Activated CD4-positive, alpha-beta T cell treated with anti-CD3 and anti-CD28 coated beads for 4 hours (primary cell): ENCODE data around the gene TEN1.
"Not testable (repeated sequence)": the region's sequence is repeated elsewhere in the genome, so short reads cannot be mapped to it uniquely, and the experiment has no call there.

Experiments used
- DNase-seq, 2 donors: peaks; one replicate each; pipeline ENCODE4 v3.0.0-alpha.2; 2020

The TEN1 gene, protein sequence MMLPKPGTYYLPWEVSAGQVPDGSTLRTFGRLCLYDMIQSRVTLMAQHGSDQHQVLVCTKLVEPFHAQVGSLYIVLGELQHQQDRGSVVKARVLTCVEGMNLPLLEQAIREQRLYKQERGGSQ

DNA sequence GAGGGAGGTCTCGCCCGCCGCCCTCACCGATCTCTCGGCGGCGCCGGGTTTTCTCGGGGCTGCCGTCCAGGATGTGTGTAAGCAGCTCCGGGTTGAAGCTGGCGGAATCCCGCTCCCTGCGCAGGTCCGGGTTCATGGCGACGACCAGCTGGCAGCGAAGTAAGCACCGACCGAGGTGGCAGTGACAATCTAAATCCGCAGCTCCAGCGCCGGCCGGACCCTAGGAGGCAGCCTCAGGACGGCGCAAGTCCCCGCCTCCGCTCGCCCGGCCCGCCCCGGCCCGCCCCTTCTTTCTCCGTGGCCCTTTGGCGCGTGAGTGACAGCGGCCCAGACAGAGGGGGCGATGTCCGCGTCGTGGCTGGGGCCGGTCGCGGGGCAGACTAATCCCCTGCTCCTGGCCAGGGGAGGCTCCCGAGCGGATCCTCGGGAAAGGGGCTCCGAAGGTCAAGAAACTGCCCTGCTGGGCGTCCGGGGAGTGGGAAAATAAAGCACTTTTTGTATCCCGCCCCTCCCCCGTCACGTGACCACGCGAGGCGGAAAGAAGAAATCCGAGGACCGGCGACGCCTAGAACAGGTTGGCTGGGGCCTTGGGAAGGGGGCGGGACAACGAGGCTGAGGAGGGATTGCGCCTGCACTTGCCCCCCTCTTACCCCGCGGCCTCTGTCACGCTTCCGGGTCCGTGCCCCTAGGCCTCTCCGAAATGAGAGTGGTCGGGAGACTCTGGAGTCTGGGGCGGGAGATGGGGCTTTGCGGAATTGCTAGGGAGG, at the start of gene TEN1, which contains the start of gene ACOX1:
TSS of gene TEN1 (plus strand) at position 303 of the 767 bp plus-strand sequence. CDS start 6,953 bp downstream, outside the sequence.
TSS of gene ACOX1 (minus strand) at position 229 of the 767 bp plus-strand sequence. CDS start at position 136, 93 bp downstream.
- peak; percentile 94 to 95 for DNase-seq

DNA sequence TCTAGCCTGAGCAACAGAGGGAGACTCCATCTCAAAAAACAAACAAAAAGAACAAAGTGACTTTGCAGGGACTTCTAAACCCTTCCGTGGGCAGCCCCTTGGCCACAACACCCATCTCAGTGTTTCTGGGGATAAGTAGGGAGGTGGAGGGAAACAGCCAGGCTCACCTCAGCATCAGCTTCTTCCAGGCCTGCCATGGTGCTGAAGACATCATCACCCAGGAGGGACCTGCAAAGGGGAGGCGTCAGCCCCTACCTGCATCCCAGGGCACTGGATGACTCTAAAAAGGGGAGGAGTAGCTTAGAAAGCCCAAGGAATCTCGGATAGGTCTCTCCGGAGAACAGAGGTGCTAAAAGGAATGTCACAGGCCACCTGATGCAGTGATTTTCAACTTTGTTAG, 48.0 kb upstream of the TEN1 start:
- DNase-seq: no peak

DNA sequence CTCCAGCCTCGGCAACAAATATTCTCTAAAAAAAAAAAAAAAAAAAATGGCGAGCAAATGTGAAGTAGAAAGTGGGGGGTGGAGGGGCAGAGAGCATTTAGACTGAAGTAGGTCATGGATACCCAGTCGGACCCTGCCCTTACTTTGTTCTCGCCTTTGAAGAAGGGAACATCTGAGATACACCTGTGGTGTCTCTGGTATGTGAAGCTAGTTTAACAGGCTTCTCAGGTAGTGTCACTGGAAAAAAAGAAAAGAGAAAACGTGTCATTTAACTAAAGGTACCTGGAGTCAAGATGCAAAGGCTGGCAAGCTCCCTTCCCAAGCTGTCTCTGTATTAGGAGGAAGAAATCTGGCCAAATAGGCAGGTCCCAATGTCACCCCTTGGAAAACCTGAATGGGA, 46.2 kb upstream of the TEN1 start:
- no peak for DNase-seq

DNA sequence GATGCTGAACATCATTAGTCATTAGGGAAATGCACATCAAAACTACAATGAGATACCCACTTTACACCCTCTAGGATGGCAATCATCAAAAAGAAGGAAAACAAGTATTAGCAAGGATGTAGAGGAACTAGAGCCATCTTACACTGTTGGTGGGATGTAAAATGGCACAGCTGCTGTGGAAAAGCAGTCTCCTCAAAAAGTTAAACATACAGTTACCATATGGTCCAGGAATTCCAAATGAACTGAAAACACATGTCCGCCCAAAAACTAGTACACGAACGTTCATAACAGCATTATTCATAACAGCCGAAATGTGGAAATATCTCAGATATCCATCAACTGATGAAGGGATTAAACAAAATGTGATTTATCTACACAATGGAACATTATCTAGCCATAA, 45.2 kb upstream of the TEN1 start:
- no peak for DNase-seq

DNA sequence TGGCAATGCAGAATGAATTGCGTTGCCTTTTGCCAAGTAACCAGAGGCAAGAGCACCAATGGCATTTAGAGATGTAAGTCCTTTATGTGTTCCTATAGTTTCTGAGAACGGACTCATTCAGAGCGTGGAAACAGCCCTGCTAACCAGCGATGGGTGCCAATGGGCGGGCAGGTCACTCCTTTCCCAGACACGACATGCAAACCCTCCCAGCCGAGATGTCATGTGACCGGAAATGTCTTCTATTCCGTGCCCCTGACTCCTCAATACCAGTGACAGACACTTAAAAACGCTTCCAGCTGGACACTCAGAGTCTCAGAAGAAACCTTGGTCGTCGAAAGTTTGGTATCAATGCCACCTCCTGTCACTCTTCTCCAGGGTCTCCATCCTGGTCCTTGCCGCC, 41.4 kb upstream of the TEN1 start:
- no peak for DNase-seq

DNA sequence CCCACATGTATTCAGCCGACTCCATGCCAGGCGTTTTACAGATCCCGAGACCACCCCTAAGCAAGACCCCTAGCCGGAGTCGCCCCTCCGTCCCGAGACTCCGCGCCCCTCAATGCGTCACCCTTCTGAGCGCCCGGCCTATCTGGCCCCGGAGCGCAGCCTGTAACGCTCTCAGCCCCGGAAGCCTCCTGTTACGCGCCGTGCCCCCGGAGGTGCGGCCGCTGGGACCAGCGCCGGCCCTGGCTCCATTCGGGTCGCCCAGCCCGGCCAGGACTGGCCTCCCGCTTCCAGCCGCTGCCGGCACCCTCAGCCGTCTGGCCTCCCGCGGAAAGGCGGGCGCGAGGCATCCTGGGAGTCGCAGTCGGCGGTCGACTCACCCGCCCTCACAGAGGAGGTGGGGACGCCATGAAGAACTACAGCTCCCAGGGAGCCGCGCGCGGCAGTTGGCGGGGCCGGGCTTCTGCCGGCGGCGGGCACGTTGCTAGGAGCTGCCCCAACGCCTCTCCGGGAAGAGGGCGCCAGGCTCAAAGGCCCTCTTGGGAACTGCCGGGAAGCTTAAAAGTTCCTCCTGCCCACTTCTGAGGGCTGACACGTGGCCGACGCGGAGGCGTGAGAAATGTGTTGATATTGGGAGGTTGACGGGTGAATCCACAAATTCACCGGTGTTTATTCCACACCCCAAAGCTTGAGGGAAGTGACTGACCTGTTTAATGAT, 38.2 kb upstream of the TEN1 start, which contains the start of gene FBF1:
TSS of gene FBF1 (minus strand) at position 316 of the 715 bp plus-strand sequence. CDS start 2,893 bp downstream, outside the sequence.
- DNase-seq: peak; percentile 85 to 86

DNA sequence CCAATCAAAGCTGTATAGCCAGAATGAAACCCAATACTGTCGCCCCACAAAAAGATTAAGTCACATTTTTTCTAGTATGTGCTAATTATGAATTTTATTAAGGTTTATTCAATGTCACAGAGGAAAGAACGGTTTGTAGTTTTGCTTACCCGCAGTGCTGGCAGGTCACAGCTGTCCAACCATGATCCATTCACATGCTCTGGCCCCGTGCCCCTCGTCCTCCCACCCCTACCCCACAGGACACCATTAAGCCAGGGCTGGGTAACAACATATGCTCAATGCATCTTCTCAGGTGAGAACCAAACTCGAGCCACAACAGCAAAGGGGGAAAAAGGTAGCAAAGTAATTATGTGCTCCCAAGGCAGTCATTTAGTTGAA, 37.6 kb upstream of the TEN1 start:
- no peak for DNase-seq

DNA sequence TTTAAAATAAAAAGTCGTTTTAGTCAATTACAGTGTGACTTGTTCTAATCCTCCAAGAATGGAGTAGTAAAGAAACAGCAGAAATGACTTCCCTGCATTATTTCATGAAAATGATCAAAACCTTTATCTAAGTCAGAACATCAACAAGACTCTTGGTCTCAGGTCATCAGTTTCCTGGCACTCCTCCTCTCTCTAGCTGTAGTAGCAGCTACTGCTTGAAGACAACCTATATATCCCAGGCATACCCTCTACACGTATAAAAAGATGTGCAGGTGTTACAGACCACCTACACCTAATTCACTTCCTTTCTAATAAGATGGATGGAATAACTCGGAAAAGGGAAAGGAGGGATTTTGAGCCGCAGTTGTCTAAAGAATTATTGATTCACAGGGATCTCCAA, 36.6 kb upstream of the TEN1 start:
- DNase-seq: no peak

DNA sequence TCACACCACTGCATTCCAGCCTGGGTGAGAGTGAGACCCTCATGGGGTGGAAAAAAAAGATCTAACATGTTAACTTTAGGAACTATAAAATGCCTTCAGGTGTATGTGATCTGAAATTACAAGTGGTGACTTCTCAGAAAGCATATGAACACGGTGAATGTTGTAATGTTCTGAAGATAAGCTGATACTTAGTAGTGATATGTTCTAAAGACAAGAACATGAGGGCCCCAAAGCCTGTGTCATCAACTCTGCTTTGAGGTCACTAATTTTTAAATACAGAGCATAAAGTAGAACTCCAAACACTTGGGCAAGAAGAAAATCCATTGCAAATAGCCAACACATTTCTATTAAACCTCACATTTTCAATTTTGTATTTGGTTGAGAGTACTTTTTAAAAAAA, 35.5 kb upstream of the TEN1 start:
- no peak for DNase-seq

DNA sequence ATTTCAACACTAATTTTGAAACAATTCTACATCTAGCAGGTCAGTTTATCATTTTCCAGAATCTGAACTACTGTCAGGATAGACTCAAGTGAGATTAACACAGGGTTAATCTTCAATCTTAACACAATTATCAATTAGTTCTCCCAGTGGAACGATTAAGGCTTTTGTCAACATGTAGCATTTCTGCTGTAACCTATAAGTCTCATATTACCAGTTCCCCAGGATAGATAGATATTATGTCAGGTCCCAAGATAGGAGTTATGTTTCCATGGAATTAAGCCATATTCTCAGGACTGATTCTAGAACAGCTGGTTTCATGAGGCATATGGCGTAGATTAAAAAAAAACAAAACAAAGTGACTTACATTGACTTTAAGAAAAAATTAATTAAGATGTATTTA, 33.8 kb upstream of the TEN1 start:
- DNase-seq: no peak

DNA sequence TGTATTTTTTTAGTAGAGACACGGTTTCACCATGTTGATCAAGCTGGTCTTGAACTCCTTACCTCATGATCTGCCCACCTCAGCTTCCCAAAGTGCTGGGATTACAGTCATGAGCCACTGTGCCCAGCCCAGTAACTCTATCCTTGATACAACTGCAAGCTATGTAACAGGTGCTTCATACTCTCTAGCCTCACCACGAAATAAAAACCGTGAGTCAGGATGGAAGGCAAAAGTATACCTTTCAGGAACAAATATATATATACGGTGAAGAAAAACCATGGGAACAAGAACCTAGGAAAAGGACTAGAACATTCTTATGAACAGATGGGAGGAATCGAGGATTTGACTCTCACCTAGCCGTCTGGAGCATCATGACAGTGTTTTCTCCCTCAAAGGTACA, 28.6 kb upstream of the TEN1 start:
- DNase-seq: no peak

DNA sequence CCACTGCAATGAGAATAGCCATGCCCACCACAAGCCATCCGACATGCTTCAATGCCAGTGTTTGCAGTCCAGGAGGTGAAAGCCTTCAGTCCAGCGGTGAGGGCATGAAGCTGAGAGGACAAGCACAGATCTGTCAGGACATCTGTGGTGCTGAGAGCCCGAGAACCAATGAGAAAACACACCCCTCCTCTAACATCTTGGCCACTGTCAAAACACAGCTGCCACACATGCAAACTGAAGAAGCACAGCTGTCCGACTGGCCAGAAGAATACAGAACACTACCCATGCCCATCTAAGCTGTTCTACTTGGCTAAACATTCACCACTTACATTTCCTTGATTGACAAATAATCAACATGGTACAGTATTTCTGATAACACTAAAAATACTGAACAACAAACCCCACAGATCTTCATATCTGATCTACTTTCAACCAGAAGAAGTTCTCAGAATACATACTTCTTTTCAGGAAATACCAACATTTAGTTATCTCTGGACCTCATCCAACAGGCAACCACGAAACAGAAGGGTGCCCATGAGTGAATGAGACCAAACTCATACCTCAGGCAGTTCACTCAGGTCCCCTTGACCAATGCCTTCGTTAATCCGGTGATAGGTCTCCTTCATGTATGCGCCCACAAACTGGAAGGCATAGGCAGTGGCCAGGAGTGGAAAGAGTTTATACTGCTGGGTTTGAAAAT, 28.0 kb upstream of the TEN1 start:
- no peak for DNase-seq

DNA sequence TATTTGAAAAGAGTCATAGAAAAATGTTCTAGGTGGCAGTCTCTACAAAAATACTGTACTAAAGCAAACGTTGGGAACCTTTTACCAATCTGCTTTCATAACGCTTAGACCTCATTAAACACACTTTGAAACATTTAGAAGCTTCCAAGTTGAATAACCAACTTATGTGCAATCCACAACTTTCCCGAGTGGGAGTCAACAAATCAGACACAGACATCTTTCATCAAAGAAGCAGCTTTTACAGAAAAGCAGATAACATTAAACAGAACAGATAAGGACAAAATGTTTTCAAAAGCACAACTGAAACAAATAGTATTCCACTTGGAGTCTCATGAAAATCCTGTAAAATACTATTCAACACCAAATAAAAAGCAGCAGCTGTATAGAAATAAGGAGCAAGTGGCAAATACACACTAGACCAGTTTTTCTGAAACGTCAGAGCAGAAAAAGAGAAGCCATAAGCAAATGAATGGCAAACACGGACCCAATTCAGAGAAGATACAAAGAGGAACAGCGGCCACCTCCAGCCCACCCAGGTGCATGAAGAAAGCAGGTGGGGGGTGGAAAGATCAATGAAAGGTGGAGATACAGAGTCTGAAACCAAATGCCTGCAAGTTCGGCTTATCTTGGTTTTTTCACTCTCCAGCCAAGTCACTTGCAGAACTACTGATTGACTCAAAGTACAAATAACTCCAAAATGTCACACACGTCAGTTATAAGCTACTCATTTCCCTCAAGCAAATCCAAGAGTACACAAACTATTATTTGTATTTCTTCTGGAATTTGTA, 19.8 kb upstream of the TEN1 start:
- no peak for DNase-seq

DNA sequence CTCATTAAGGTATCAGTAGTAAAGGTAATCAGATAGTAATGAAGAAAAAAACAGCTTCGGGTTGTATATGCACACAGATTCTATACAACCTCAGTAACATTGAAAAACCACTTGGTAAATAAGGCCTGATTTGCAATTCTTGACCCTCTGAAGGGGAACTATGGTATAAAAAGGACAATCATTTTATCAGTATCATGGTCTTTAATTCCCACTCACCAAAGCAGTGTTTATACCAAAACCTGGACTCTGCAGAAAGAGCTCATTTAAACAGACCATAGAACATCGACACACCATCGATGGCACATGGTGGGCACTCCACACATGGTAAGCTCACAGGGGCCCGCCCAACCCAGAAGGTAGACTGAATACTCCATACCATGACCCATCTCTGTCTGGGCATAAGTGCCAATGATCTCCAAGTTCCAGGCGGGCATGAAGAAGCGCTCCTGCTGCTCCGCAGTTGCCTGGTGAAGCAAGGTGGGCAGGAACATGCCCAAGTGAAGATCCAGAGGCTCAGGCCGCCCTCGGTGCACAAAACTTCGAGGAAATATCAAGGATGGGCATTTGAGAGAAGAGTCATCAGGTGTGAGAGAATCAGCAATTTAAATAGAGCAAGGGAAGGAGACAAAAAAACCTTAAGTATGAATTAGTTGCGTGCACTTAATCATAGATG, 19.1 kb upstream of the TEN1 start:
- DNase-seq: no peak

DNA sequence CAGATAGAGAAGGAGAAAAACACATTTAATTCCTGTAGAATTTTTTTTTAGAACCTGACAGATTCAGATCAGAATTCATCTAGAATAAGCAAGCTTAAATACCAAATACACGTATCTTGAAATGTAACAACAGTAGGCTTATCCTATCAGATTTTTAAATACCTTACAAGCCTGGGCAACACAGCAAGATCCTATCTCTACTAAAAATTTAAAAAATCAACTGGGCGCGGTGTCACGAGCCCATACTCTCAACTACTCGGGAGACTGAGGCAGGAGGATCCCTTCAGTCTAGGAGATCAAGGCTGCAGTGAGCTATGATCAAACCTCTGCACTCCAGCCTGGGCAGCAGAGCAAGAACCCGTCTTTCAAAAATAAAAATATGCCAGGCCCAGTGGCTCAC, 13.6 kb upstream of the TEN1 start:
- DNase-seq: no peak

DNA sequence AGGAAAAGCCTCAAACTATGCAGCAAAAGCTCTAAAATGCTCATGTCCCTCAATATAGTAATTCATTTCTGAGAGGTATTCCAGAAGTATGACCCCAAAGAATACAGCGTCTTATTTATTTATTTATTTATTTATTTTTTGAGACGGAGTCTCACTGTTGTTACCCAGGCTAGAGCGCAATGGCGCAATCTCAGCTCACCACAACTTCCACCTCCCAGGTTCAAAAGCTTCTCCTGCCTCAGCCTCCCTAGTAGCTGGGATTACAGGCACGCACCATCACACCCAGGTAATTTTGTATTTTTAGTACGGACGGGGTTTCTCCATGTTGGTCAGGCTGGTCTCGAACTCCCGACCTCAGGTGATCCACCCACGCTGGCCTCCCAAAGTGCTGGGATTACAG, 10.0 kb upstream of the TEN1 start:
- not testable (repeated sequence) for DNase-seq

DNA sequence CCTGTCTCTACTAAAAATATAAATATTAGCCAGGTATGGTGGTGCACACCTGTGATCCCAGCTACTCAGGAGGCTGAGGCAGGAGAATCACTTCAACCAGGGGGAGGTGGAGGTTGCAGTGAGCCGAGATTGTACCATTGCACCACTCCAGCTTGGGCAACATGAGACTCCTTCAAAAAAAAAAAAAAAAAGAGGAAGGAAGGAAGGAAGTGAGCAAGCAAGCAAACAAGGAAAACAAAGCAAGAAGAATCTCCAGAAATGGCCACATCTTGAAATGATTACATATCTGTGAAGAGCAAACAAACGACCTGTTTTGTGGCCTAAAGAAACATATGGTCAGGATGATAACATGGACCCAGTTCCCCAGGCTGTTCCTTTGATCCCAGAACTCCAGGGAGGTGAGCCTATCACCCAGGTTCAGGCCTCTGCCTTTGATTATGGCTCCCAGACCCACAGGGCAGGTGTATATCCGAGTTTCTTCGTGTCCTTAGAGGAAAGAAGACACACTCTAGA, 9.0 kb upstream of the TEN1 start:
- no peak for DNase-seq

DNA sequence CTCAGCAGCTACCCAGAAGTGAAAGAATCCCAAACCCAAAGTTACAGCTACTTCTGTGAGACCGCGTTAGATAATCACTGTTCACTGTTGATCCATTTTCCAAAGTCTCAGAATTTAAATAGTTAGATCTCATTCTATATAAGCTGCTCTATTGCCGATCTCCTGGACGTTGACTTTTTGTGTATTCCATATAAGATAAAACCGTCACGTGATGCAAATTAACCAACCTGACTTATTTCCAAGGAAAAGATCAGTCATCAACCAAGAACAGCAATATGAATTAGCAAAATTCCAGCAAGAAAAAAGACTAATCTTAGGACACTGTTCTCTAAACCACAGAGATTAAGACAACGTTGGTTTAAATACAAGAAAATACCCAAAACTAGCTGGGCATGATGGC, 8.4 kb upstream of the TEN1 start:
- no peak for DNase-seq

DNA sequence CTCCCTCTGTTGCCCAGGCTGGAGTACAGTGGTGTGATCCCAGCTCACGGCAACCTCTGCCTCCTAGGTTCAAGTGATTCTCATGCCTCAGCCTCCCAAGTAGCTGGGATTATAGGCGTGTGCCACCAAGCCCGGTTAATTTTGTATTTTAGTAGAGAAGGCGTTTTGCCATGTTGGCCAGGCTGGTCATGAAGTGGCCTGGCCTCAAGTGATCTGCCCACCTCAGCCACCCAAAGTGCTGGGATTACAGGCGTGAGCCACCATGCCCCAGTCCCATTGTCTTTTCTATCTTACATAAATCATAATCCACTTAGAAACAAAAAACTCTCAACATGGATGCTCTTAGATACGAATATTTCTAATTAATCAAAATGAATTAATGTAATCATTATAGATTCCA, 3.9 kb upstream of the TEN1 start:
- not testable (repeated sequence) for DNase-seq

DNA sequence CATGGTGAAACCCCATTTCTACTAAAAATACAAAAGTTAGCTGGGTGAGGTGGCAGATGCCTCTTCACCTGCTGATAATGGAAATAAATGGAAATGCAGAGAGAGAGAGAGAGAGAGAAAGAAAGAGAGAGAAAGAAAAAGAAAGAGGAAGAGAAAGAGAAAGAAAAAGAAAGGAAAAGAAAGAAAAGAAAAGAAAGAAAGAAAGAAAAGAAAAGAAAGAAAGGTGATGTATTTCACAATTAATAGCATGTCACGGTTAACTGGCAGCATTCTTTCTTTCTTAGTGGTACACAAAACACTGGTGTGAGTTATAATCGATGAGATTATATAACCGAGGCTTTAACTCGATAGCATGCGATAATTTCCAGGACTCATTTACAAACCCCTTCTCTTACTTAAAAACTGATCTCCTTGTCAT, 3.3 kb upstream of the TEN1 start:
- no peak for DNase-seq

DNA sequence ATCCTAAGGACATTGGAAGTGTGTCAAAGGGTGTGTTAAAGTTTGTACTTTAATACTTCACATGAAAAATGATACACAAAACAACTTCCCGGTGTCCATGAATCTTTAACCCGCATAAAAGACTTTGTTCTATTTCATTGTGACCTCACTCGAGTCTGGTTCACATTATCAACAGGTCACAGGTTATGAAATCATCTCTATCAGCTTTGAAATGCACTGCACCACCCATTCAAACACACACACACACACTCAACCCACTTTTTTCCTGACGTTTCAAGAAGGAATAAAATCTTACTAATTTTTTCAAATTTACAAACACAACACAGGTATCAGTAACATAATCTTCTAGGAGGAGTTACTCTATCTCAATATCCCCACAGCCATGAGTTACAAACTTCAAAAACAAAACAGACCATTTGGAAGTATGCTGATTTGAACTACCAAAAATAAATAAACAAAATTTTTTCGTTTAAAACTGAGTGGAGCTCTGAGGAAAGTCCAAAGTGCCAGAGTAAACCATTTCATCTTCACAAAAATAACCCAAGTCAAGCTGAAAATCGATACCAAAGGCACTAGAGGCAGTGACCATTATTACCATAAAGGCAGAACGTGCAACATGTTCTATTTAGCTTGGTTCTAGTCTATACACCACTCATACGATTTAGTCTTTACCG, 2.7 kb upstream of the TEN1 start:
- DNase-seq: no peak
